Measurements from ENCODE around the gene ABLIM3.

DNA sequence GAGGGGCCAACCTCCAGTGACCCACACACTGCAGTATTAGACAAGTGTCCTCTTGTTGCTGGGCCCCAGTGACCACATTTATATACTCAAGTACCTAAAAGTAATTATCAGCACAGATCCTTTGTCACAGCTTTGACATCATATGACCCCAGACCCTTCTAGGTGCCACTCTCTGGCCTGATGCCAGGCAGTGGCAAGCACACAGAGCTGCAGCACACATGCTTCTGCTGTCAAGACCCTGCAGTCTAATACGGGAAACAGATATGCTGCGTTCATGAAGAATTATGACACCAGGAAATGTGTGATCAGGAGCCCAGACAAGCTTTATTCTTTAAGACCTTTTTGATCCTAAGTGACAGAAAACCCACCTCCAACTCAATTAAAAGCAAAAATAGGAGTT lies 66.5 kb downstream of the ABLIM3 start:
- no peak for TF ChIP-seq FOXM1 (IDR thresholded peaks at IDR 0.05; ENCODE audit: low read depth)
- TF ChIP-seq FOXM1 (CRISPR knock-in tag; IDR thresholded peaks at IDR 0.05; ENCODE audit: low read depth), result no peak
- TF ChIP-seq ARID2 (IDR thresholded peaks at IDR 0.05), result no peak
- TF ChIP-seq HDAC1 (IDR thresholded peaks at IDR 0.05), result no peak
- TF ChIP-seq, protein P1, sequence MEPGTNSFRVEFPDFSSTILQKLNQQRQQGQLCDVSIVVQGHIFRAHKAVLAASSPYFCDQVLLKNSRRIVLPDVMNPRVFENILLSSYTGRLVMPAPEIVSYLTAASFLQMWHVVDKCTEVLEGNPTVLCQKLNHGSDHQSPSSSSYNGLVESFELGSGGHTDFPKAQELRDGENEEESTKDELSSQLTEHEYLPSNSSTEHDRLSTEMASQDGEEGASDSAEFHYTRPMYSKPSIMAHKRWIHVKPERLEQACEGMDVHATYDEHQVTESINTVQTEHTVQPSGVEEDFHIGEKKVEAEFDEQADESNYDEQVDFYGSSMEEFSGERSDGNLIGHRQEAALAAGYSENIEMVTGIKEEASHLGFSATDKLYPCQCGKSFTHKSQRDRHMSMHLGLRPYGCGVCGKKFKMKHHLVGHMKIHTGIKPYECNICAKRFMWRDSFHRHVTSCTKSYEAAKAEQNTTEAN (CRISPR knock-in tag; IDR thresholded peaks at IDR 0.05), result no peak
- no peak for TF ChIP-seq JUN (IDR thresholded peaks at IDR 0.05; ENCODE audit: borderline replicate concordance, low read depth, low read length)
- TF ChIP-seq JUN (CRISPR knock-in tag; IDR thresholded peaks at IDR 0.05; ENCODE audit: borderline replicate concordance), result no peak
- TF ChIP-seq SMC3 (conservative IDR thresholded peaks at IDR 0.05; ENCODE audit: insufficient read depth, low read depth, low read length), result no peak

Data from K562 (cell line).